Middle frontal gyrus (tissue), 1 donor: ENCODE measurements around the gene C9orf43.
"Not testable (repeated sequence)": the region's sequence is repeated elsewhere in the genome, so short reads cannot be mapped to it uniquely, and the experiment has no call there.

Experiments
- DNase-seq: peaks from one replicate; pipeline ENCODE4 v3.0.0-alpha.2; 2015; ENCODE audit warnings: low spot score; ENCODE audit errors: extremely low spot score

Gene C9orf43

GRCh38 chr9:113380869-113381378 is 29.6 kb upstream of the C9orf43 start:
- DNase-seq, result no peak

GRCh38 chr9:113381441-113381840 is 29.1 kb upstream of the C9orf43 start:
- DNase-seq, result not testable (repeated sequence)

- DNase-seq, result no peak
Observed at GRCh38 chr9:113381909-113382411, 28.6 kb upstream of the C9orf43 start.

- no peak for DNase-seq
Observed at GRCh38 chr9:113386571-113387393, 23.8 kb upstream of the C9orf43 start.

DNA sequence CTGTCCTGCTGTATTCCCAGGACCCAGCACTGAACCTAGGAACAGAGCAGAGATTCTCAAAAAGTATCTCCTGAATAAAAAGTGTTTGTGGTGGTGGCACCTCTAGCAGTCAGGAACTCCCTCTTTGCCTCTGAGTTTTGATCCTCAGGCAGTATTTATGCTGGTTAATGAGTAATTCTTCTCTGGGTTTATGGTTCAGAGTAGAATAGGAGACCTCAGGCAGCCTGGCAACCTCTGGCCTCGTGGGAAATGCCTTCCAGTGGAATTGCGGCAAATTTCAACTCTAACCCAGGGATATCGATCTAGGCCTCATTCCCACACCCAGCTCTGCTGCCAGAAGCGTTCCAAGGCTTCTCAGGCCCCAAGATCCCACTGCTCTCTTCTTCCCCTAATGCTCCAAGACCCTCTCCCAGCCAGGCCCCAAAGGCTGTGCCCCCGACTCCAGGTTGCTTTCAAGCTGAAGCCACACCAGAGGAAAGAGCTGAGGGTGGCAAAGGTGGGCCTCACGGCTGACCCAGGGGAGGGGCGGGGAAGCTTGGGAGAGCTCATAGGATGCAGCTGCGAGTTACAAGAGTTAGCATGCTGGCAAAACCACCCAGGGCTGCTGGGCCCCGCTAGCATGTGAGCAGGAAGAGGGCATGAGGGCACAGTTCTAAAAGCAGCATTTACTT is 22.9 kb upstream of the C9orf43 start:
- no peak for DNase-seq

GRCh38 chr9:113388833-113389232 is 21.7 kb upstream of the C9orf43 start:
- no peak for DNase-seq

GRCh38 chr9:113389451-113389850 is 21.1 kb upstream of the C9orf43 start:
- DNase-seq, result no peak

DNA sequence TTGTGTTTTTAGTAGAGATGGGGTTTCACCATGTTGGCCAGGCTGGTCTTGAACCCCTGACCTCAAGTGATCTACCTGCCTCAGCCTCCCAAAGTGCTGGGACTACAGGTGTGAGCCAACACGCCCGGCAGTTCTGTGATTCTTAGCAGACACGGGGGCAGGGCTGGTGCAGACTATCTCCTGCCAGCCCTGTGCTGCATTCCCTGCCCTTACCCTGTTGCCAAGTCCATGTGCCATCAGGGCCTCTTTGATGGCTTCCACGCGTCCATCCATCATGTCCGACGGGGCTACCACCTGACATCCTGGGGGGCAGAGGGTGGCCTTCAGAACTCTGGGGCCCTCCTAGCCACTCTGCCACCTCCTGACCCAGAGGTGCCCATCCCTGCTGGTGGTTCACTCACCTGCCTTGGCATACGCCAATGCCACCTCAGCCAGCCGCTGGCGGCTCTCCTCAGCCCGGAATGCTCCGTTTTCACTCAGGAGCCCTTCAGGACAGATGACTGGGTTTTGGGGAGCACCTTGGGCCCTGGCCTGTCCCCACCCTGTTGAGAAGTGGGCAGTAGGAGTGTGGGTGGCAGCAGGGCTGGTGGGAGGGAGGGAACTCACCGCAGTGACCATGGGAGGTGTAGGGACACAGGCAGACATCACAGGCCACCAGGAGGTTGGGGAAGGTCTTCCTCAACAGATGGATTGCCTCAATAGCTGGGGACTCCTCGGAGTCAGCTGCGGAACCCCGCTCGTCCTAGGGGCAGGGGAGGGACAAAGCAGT is 20.2 kb upstream of the C9orf43 start:
- no peak for DNase-seq

DNA sequence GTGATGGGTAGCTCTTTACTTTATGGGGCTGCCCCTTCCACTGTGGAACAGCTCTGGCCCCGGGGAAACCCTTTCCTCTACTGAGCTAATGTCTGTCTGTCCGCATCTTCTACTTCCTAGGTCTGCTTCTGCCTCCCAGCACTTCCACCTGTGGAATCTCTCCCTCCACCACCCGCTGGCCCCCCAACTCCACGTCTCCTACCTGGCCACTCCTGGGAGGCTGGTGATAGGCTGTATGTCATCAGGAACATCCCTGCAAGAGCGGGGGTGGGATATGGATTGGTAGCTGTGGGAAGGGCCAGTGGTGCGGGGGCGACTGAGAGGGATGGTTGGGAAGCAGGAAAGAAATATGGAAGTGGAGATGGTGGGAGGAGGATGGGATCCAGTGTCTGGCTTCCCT is 18.6 kb upstream of the C9orf43 start:
- DNase-seq, result no peak

- DNase-seq, result no peak
Observed at GRCh38 chr9:113393281-113393680, 17.3 kb upstream of the C9orf43 start.

GRCh38 chr9:113395000-113395861 is 15.3 kb upstream of the C9orf43 start:
- DNase-seq, result no peak

DNA sequence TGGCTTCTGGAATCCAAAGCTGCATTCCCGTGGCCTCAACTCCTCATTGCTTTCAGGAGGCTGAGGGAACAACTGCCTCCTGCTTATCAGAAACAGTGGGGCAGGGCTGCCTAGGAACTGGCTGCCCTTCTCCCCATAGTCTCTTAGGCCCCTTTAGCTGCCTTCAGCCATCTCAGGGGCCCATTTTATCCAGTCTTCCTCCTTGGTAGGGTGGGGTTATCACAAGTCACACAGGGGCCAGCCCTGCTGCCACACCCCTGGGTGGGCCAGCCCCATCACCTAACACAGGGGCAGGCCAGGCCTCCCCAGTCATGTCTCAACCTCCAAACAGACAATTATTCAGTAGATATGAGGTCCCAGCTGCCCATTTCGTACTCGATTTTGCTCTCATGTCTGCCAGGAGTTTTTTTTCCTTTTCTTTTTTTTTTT is 13.3 kb upstream of the C9orf43 start:
- no peak for DNase-seq

DNA sequence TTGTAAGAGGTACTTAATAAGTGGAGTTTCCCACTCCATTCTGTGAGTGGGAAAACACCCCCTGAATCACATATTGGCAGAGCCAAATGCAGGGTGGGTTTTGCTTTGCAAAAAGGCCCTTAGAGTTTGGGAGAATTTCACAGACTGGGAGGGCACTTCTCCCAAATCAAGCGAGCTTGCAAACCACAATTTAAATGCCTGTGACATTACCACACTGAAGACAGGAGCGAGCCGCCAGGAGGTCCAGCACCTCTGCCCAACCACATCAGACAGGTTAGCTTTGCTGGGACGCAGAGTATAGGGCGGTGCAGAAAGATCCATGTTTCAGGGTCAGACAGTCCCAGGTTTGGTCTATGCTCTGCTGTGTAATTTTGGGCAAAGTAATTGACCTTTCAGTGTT is 11.8 kb upstream of the C9orf43 start:
- no peak for DNase-seq

GRCh38 chr9:113399646-113400200 is 10.8 kb upstream of the C9orf43 start:
- DNase-seq, result no peak

GRCh38 chr9:113401027-113401792 is 9.3 kb upstream of the C9orf43 start, which contains the start of gene ALAD:
ALAD (minus strand) TSS chr9:113401284; CDS start chr9:113393559, 7,725 bp downstream.
- peak; percentile 99 for DNase-seq

GRCh38 chr9:113403646-113404045 is 6.9 kb upstream of the C9orf43 start:
- no peak for DNase-seq

- DNase-seq, result not testable (repeated sequence)
Observed at GRCh38 chr9:113406353-113406752, 4.2 kb upstream of the C9orf43 start.

DNA sequence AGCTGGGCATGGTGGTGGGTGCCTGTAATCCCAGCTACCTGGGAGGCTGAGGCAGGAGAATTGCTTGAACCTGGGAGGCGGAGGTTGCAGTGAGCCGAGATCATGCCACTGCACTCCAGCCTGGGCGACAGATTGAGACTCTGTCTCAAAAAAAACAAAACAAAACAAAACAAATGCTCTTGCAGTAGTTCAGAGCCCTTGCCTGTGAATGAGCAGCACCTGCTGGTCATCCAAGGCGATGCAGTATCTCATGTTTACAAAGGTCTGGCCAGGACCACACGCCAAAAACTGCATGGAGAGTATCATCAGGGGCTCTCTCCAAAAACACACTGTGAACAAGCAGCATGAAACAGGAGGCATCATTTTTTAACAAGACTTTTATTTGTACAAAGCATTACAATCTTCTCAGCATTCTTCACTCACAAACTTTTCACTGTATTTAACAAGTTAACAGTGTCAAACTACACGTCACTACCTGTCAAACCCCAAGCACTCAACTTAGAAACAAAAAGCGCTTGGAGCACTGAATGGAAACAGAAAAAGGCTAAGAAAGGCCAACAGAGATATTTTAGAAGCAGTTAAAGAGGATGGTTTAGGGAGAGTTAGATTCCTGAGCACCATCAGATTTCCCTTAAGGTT is 3.6 kb upstream of the C9orf43 start:
- not testable (repeated sequence) for DNase-seq

DNA sequence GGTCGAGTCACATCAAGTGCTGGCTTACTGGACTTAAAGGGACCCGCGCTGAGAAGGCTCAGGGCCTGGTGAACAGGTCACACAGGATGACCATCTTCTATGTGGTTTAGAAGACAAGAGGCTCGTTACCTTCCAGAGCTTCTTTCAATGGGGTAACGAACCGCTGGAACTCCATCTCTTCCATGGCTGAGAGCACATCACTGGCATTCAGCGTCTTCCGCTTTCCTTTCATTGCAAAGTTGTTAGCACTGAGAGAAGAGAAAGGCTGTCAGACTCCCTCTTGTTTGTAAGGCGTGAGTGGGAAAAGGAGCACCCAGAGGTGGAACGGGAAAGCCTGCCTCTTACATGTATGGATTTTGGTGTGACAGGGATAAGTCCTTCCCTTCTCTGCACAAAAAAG is 1.1 kb upstream of the C9orf43 start:
- DNase-seq, result no peak
